A204.1 (cell line): ENCODE results near the gene PSEN2.
"Not testable (repeated sequence)": the region's sequence is repeated elsewhere in the genome, so short reads cannot be mapped to it uniquely, and the experiment has no call there.

Source experiments
- FAIRE-seq: peaks from 2 replicates; lab custom pipeline; 2012; peaks lifted over from hg19 to GRCh38; lab: Jason Lieb, UNC

The PSEN2 gene

DNA sequence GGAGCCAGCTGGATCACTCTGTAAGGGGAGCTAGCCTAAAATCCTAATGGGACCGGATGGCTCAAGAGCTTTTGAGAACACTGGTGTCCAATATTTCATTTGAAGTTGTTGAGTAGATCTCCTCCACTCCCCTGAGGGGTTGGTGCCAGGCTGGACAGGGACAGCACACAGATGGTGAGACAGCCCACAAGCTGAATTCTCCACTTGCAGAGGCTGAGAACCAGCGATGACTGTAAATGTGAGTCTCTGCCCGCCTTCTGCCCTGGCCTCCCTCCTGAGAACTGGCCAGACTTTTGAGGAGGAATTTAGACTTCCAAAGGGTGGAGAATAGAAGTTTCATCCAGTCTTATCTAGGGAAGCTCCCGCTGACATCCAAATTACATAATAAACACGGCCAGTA, 49.2 kb downstream of the PSEN2 start:
- FAIRE-seq = no peak

DNA sequence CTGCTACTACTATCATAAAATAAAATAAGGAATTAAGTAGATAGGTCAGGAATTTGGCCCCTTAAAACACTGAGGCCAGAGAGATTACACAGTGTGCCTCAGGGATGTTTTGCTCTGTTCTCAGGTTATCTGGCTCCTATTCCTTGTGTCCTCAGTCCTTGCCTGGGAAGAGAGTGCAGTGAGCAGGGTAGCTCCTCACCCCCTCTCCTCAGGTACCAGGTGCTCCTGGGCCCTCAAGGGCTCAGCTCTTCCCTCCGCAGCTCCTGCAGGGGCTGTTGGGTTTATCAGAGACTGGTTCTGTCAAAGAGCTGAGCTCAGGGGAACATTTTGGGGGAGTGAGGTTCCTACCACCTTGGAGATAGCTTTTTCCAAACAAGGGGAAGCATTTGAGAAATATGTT, 49.6 kb downstream of the PSEN2 start:
- no peak for FAIRE-seq

DNA sequence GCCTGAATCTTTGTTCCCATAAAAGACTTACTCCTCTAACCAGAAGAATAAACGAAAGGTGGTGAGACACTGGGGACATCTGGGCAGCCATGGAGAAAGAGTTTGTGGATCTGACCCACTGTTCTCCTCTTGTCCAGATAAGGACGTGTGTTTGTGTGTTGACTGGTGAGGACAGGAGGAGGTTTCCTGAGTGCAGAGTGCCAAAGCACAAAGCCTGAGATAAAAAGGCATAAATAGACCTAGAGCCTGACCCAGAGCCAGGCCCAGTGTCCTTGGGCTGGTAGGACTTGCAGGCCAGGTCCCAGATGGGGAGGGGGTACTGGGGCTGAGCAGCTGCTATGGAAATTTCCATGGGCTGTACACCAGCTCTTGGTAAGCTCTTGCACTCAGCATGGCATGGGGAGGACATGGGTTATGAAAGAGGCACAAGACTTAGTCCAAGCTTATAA, 50.1 kb downstream of the PSEN2 start:
- no peak for FAIRE-seq

DNA sequence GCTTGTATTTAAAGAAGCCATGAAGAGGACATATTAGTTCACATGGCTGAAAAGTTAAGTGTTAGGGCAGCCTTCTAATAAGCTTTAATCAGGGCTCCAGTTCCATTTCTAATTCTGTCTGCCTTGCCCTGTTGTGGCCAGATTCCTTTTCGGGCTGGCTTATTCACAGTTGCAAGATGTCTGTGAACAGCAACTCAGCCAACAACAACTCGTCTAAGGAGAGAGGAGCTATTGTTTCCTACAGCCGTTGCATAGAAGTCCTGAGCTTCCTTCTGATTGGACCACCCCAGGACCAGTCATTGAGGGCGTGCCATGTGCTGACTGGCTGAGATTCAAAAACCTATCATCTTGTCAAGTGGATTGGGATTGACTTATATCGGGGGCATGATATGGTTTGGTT, 51.1 kb downstream of the PSEN2 start:
- no peak for FAIRE-seq

DNA sequence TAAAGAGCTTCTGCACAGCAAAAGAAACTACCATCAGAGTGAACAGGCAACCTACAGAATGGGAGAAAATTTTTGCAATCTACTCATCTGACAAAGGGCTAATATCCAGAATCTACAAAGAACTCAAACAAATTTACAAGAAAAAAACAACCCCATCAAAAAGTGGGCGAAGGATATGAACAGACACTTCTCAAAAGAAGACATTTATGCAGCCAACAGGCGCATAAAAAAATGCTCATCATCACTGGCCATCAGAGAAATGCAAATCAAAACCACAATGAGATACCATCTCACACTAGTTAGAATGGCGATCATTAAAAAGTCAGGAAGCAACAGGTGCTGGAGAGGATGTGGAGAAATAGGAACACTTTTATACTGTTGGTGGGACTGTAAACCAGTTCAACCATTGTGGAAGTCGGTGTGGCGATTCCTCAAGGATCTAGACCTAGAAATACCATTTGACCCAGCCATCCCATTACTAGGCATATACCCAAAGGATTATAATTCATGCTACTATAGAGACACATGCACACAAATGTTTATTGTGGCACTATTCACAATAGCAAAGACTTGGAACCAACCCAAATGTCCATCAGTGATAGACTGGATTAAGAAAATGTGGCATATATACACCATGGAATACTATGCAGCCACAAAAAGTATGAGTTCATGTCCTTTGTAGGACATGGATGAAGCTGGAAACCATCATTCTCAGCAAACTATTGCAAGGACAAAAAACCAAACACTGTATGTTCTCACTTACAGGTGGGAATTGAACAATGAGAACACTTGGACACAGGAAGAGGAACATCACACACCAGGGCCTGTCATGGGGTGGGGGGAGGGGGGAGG, 59.1 kb downstream of the PSEN2 start:
- not testable (repeated sequence) for FAIRE-seq

DNA sequence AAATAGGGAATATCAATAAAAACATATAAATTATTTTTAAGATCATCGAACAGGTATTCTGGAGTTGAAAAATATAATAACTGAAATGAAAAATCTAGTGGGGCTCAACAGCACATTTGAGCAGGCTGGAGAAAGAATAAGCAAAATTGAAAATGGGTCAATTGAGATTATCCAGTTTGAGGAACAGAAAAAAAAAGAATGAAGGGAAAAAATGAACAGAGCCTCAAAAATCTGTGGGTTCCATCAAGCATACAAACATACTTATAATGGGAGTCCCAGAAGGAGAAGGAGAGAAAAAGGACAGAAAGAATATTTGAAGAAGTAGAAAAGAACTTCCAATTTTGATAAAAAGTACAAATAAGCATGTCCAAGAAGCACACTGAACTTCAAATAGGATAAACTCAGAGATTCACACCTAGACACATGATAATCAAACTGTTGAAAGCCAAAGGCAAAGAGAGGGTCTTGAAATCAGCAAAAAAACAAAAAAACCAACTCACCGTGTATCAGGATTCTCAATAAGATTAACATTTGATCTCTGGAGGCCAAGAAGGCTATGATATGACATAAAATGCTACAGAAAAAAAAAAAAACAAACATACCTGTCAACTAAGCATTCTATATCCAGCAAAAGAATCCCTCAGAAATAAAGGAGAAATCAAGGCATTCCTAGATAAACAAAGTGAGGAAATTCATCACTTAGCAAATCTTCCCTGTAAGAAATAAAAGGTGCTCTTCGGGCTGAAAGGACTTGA, 64.2 kb downstream of the PSEN2 start:
- FAIRE-seq = no peak

DNA sequence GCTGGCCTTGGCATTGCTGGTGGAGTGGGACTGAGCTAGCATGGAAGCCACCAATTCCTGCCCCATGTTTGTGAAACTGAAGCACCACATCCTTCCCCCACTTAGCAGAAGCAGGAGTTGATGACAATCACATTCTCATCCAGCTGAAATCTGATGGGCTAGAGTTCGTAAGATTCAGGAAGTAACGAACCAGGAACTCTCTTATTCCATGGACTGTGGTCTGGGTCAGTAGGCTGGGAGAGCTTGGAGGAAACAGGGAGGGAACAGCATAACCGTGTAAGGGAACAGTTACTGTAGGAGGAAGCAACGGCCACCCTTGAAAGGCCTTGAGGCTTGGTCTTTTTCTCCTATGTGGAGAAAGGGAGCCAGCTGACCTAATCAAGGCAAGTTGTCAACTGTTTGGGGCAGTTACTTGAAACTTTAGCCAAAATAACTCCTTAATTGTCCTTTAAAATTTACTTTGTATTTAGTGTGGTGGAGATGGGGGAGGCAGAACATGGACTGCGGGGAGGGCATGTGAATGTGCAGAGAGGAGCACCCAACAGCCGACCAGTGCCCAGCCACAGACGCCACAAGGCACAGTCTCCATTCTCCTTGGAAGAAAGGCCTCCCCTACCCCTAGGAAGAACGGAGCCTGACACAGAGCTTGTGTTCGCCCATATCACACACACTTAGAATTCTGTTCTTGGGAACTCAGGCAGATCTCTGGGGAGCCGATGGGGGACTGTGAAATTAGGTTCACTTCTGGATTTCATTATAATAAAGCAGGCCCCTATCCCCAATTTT, 67.7 kb downstream of the PSEN2 start:
- FAIRE-seq = no peak

DNA sequence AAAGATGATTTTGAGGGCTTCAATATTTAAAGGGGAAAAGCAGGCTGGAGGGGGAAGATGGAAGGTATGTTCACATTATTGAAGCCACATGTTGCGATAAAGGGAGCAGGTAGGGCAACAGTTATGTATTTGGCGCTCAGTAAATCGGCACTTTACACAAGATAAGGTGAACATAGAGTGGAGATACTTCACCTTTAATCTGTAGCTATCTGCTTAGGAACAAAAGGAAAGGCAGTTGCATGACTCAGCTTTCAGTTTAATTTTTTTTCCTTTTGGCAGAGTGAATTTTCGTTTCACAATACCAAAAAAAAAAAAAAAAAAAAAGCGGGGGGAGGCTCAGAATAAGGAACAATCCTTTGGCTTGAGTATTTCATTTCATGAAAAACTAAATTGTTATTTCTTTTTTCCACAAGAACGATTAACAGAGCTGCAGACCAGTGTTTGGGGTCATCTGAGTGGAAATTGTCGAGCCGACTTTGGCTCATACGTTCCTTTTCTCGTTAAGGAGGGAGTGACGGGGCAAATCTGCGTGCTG, 68.6 kb downstream of the PSEN2 start:
- FAIRE-seq = peak; percentile 34

DNA sequence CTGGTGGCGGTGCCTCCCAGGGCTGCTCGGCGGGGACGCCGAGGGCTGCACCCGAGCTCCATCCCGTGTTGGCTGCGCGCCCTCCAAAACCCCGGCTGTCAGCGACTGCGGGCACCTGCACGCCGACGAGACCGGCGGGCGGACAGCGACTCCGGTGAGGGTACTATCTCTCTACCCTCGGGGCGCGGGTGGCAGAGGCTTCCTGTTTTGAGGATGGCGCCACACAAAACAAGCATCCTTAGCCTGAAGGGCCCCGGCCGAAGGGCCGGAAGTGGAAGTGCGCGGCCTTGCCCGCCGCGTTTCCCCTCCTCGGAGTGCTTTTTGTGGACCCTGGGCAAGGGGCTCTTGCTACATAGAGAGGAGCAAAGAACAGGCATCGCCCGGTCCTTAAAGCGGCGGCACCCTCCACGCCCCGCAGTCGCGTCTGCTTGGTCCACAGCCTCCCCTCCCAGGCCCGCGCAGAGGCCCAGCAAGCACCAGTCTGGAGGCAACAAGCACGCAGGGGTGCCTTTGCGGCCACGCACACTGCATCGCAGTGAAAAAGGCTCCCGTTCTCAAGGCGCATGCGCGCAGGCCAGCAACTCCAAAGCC, 69.1 kb downstream of the PSEN2 start:
- FAIRE-seq = no peak

DNA sequence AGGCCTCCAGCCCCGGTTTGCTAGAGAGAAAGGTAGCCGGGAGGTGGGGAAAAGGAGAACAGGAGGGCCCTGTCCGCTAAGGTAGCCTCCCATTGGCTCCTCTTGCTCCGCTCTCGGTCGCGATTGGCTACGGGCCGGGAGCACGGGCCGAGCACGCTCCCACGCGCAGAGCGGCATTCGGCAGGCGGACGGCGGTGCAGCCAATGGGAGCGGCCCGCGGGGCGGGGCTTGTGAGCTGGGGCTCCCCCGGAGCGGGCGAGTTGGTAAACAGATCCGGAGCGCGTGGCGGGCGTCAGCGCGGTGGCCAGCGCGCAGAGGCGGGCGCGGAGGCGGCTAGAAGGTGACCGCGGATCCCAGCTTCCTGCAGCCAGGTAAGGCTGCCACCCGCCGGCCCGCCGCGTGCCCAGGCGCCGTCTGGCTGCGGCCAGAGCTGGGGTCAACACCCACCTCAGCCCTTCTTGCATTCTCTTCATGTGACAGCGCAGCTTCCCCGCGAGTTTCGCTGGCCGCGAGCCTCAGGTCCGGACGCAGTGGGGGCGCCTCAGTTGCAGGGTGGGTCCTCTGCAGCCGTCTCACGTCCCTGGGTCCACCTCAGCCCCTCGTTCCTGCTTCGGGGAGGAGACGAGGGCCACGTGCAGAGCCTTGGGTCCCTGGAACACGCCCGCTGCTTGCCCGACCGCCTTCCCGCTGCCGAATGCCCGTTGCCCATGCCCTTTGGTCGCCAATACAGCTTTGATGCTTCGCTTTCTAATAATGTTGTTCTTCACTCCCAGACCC, 69.8 kb downstream of the PSEN2 start, which contains the start of gene COQ8A:
TSS of gene COQ8A (plus strand) at position 266 of the 777 bp plus-strand sequence. CDS start 21,092 bp downstream, outside the sequence.
- FAIRE-seq = peak; percentile 97

DNA sequence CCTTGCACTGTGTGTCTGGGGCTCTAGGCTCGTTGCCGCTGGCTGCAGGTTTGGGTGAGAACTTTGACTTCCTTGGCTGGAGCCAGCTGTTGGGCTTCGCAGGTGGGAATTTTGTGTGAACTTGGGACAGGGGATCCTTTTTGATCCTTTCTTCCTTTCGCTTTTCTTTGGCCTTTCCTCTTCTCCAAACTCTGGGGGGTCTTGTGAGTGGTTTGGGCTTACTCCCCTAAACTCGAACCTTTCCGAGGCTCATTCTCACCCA, 70.3 kb downstream of the PSEN2 start:
- no peak for FAIRE-seq

DNA sequence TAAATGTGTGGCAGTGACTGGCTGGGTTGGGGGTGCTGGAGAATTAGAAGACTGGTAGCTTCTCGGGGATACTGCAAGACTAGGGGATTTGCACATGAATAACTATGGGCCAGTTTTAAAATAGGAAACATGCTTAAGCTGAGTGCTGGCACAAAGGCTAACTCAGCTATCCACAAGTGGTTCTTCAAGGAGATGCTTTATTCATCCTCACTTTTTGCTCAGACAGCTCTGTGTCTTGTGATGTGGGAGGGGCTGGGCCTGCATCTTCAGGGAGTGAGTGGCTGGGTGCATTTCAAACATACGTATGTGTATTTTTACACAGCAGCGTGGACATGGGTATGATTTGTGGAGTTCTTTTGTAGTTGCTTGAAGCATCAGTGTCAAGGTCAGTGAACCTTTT, 72.0 kb downstream of the PSEN2 start:
- FAIRE-seq = no peak

DNA sequence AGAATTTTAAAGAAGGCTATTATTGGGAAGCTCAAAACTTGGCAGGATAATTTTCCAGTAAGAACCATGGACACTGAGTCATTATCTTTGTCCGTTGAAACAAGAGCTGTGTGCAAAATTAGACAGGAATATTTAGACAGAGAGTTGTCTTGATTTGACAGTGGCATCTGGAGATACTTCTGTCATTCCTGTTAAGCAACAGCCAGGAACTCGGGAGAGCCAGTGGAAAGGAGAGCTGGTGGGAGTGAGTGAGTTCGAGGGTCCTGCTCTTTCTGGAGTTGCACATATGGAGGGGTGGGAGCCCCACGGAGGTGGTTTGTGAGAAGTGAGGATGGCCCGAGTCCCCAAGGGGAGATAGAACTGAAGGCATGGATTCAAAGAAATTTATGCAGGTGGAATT, 72.7 kb downstream of the PSEN2 start:
- FAIRE-seq = no peak

DNA sequence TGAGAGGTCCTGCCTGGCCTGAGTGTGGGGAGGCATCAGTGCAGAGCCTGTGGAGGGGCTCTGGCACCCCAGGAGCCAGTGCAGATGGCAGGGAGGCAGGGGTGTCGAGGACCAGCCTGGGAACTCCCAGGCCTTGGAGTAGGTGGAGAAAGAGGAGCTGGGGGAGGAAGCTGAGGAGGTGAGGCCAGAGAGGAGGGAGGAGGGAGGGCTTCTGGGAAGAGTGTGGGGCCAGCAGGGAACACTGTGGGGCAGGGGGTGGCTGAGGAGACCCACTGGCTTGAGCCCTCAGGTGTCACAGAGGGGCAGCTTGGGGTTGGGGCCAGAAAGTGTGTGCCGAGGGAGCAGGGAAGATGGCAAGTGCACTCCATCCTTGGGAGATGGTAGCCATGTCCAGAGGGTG, 73.5 kb downstream of the PSEN2 start:
- no peak for FAIRE-seq

DNA sequence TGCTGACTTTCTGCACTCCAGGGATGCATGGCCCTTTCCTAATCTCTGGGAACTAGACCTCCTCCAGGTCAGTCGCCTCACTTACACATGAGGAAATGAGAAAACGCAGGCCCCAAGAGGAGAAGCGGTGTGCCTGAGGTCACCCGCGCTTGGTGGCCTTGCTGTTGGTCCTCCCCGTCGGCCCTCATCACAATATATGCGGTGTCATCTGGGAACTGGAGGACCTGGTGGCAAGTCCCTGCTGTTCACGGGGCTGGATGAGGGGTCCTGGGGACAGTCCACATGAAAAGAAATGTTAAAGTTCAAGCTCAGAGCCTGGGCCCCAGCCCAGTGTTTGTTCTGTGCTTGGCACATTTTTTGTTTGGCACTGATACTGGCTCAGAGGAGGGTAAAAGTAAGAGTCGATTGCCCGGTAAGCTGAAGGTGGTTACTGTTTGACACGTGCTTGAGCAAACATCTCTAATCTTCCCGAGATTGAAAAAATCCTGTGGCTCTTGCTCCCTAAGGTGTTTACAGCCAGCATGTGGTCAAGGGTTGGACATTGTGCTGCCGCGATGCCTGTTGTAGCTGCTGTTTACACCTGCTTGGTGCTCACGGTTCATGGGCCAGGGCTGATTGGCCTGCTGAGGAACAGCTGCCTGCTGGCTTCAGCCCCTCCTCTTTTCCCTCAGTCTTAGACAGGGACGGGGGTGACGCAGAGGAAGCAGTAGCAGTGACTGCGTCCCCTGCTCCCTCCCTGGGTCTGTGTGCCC, 74.9 kb downstream of the PSEN2 start:
- no peak for FAIRE-seq
